Measurements from ENCODE around the gene CHST8. TPM values are rescaled to one million over a fixed set of nuclear protein-coding genes. Genes with fewer than 3 reads are reported as not detected.

The CHST8 gene
- total and polyA plus RNA-seq, 4 donors = 0.36 to 1.4 (median 0.96) TPM; not detected in 1

DNA sequence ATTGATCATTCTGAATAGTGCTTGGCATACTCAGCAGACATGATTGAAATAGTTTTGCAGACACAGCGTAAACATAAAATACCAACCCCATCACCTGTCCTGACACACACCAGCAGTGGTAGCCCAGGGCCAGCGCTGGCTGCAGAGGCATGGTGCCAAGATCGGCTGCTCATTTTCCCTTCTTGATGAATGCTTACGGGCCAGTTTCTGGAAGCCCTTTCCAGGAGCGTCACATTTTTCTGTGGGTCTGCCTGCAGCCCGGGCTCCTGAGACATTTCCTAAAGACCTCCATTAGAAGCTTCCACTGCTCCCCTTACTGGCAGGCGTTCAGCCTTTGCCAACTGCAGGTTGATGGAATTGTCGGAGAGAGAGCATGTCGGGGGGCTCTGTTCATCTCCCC is 48.6 kb downstream of the CHST8 start:
- Histone ChIP-seq H3K27me3 (ENCODE audit: control insufficient read depth in 1 of 2, insufficient read depth in 2 of 2, low read length in 1 of 2) (no peaks in the 10 kb centered on the region), H3K27ac (ENCODE audit: low read depth in 1 of 2, low read length in 2 of 2) (no peak overlapping the region), H3K9me3 (ENCODE audit: control insufficient read depth, low read length) (peaks cover 2% of the 10 kb centered on the region), H3K36me3 (ENCODE audit: control insufficient read depth in 1 of 2, insufficient read depth in 2 of 2, low read length in 1 of 2) (no peaks in the 10 kb centered on the region), H3K4me3 (ENCODE audit: low read length in 2 of 2) (no peak overlapping the region), H3K4me1 (ENCODE audit: control insufficient read depth in 1 of 2, insufficient read depth in 2 of 2, low read length in 2 of 2) (no peaks in the 10 kb centered on the region)
- intact Hi-C loops (cut with DNase I) = no loop called here
- DNase-seq = peak in 1 of 2 donors; percentile 51
- 68 to 70% methylated on average over 9 of the region's 9 CpGs for WGBS, 2 donors
- ATAC-seq (ENCODE audit: low FRiP score) = no peak

DNA sequence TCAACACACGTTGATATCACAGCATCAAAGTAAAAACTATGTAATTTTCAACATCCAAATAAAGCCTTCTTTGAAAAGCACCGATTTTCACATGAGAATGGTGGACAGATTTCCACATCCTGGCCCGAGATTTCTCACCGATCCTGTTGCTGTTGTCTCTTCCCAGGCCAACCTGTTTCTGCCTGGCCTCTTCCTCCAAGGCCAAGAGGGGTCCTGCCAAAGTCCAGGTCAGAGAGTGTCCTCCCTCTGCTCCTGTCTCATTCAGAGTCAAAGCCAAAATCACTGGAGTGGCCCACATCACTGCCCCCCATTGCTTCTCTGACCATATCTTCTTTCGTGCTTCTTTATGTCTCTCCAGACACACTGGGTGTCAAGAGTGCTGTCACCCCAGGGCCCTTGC is 49.5 kb downstream of the CHST8 start:
- Histone ChIP-seq H3K4me1 (ENCODE audit: control insufficient read depth in 1 of 2, insufficient read depth in 2 of 2, low read length in 2 of 2) (no peaks in the 10 kb centered on the region), H3K9me3 (ENCODE audit: control insufficient read depth, low read length) (peaks cover 2% of the 10 kb centered on the region), H3K4me3 (ENCODE audit: low read length in 2 of 2) (no peak overlapping the region), H3K36me3 (ENCODE audit: control insufficient read depth in 1 of 2, insufficient read depth in 2 of 2, low read length in 1 of 2) (no peaks in the 10 kb centered on the region), H3K27me3 (ENCODE audit: control insufficient read depth in 1 of 2, insufficient read depth in 2 of 2, low read length in 1 of 2) (no peaks in the 10 kb centered on the region), H3K27ac (ENCODE audit: low read depth in 1 of 2, low read length in 2 of 2) (no peak overlapping the region)
- ATAC-seq (ENCODE audit: low FRiP score) (no peak), DNase-seq (peak in 1 of 2 donors; percentile 23)
- intact Hi-C loops (cut with DNase I) = no loop called here
- 80 to 81% methylated on average over 5 of the region's 5 CpGs for WGBS, 2 donors

DNA sequence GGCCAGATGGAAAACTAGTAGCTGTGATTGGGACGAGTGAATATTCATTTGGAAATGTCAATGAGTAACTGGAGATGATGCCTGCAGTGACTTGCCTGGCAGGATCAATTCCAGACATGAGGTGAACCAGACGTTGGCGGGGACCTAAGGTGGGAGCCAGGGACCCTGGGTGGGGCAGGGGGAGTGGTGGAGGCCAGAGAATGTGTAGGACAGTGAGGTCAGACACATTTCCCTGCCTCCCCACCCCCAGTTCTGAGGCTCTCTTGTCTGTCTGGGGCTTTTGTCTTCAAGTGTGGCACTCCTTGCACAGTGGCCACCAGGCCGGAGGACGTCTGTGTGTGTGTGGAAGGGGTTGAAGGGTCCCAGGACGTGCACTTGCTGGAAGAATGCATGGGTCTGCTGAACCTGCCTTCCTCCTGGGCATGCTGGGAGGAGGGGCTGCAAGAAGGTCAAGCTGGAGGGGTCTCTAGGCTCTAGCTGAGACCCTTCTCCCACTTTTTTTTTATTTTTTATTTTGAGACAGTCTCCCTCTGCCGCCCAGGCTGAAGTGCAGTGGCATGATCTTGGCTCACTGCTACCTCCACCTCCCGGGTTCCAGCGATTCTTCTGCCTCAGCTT is 51.6 kb downstream of the CHST8 start:
- intact Hi-C loops (cut with DNase I) = no loop called here
- DNase-seq (peak in 1 of 2 donors; percentile 45), ATAC-seq (ENCODE audit: low FRiP score) (no peak)
- 70 to 71% methylated on average over 9 of the region's 9 CpGs for WGBS, 2 donors
- Histone ChIP-seq H3K4me3 (ENCODE audit: low read length in 2 of 2) (no peak overlapping the region), H3K36me3 (ENCODE audit: control insufficient read depth in 1 of 2, insufficient read depth in 2 of 2, low read length in 1 of 2) (no peaks in the 10 kb centered on the region), H3K27ac (ENCODE audit: low read depth in 1 of 2, low read length in 2 of 2) (no peak overlapping the region), H3K27me3 (ENCODE audit: control insufficient read depth in 1 of 2, insufficient read depth in 2 of 2, low read length in 1 of 2) (no peaks in the 10 kb centered on the region), H3K9me3 (ENCODE audit: control insufficient read depth, low read length) (no peaks in the 10 kb centered on the region), H3K4me1 (ENCODE audit: control insufficient read depth in 1 of 2, insufficient read depth in 2 of 2, low read length in 2 of 2) (no peaks in the 10 kb centered on the region)

DNA sequence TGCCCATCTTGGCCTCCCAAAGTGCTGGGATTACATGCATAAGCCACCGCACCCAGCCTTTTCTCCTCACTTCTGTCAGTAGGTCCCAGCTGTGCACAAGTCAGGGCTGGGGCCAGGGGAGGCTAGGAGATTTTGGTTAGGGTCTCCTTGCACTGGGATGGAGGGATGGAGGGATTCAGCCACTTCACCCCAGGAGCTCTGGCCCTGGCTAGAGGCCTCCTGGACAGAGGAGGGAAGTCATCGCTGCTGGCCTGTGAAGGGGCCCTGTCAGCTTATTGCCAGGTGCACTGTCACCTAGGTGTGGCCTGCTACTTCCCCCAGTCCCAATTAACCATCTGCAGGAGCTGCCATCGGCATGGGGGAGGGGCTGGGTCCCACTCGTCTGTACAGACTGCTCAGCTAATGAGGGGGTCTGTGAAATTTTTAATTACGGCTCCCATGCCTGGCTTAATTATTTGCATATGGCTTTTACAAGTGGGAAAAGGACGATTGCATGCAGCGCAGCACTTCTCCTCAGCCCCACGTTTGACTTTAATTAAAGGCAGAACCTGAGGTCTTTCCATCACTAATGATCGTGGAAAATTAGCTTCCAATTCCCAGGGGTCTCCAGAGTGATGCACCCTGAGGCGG is 52.4 kb downstream of the CHST8 start:
- Histone ChIP-seq H3K27me3 (ENCODE audit: control insufficient read depth in 1 of 2, insufficient read depth in 2 of 2, low read length in 1 of 2) (no peaks in the 10 kb centered on the region), H3K9me3 (ENCODE audit: control insufficient read depth, low read length) (no peaks in the 10 kb centered on the region), H3K4me1 (ENCODE audit: control insufficient read depth in 1 of 2, insufficient read depth in 2 of 2, low read length in 2 of 2) (no peaks in the 10 kb centered on the region), H3K27ac (ENCODE audit: low read depth in 1 of 2, low read length in 2 of 2) (no peak overlapping the region), H3K4me3 (ENCODE audit: low read length in 2 of 2) (no peak overlapping the region), H3K36me3 (ENCODE audit: control insufficient read depth in 1 of 2, insufficient read depth in 2 of 2, low read length in 1 of 2) (no peaks in the 10 kb centered on the region)
- ATAC-seq (ENCODE audit: low FRiP score) = no peak
- WGBS, 2 donors = 49 to 55% methylated on average over 10 of the region's 10 CpGs
- peak in 1 of 2 donors; percentile 46 for DNase-seq
- intact Hi-C loops (cut with DNase I) = no loop called here

DNA sequence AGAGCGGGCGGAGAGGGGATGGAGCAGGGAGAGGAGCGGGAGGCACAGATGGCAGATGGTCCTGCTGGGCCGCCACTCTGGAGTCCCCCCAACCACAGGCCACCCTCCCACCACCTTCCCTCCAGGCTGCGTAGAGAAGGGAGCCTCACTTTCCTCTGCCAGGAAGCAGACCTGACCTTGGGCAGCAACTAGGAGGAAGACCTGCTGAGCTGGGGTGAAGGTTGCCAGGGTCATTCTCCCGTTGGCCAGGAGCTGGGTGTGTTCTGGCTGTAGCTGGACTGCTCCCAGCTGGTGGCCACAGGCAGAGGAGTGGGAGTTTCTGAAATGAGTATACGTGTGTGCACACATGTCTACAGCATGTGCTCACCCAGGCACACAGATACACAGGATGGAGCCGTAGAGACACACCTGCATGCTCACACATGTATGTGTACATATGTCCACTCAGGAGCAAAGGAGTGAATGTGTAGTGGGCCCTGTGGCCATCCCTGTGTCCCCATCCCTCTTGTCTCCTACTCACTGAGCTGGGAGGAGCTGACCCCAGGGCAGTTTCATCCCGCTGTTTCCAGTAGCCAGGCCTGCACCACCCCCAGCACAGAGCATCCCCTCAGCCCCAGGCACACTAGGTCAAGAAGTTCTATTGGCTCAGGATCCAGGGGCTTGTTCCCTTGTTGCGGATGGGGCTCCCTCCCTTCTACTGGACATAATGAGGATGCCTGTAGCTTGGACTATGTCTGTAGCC is 53.0 kb downstream of the CHST8 start:
- intact Hi-C loops (cut with DNase I) = no loop called here
- Histone ChIP-seq H3K4me3 (ENCODE audit: low read length in 2 of 2) (no peak overlapping the region), H3K27ac (ENCODE audit: low read depth in 1 of 2, low read length in 2 of 2) (no peak overlapping the region), H3K4me1 (ENCODE audit: control insufficient read depth in 1 of 2, insufficient read depth in 2 of 2, low read length in 2 of 2) (no peaks in the 10 kb centered on the region), H3K9me3 (ENCODE audit: control insufficient read depth, low read length) (no peaks in the 10 kb centered on the region), H3K36me3 (ENCODE audit: control insufficient read depth in 1 of 2, insufficient read depth in 2 of 2, low read length in 1 of 2) (no peaks in the 10 kb centered on the region), H3K27me3 (ENCODE audit: control insufficient read depth in 1 of 2, insufficient read depth in 2 of 2, low read length in 1 of 2) (no peaks in the 10 kb centered on the region)
- ATAC-seq (ENCODE audit: low FRiP score) = no peak
- 50 to 55% methylated on average over 10 of the region's 10 CpGs for WGBS, 2 donors
- DNase-seq = peak in 1 of 2 donors; percentile 49

DNA sequence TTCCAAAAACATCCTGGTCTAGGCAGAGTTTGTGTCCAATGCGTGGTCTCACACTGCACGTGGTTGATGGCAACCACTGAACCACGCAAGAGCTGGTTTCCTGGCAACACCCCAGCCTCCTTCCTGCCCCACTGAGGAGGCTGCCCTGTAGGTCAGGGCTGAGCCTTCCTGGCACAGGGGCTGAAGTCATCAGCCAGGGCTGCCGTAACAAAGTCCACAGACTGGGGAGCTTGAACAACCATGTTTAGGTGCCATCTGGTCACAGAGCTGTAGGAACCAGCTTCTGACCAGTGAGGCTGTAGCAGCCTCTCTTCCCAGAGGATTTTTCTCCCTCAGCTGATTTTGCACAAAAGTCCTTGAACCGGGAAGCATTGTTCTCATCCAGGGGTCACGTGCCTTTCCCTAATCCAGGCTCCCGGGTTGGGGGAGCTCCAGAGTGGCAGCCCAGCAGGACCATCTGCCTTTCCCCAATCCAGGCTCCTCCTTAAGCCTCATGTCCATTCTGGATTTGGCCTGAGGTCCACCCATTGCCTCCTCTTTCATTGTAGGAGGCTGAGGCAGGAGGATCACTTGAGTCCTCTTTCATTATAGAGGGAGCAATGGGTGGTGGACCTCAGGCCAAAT is 53.9 kb downstream of the CHST8 start:
- DNase-seq (peak in 1 of 2 donors; percentile 36), ATAC-seq (ENCODE audit: low FRiP score) (no peak)
- intact Hi-C loops (cut with DNase I) = no loop called here
- Histone ChIP-seq H3K4me3 (ENCODE audit: low read length in 2 of 2) (no peak overlapping the region), H3K27ac (ENCODE audit: low read depth in 1 of 2, low read length in 2 of 2) (no peak overlapping the region), H3K9me3 (ENCODE audit: control insufficient read depth, low read length) (no peaks in the 10 kb centered on the region), H3K36me3 (ENCODE audit: control insufficient read depth in 1 of 2, insufficient read depth in 2 of 2, low read length in 1 of 2) (no peaks in the 10 kb centered on the region), H3K27me3 (ENCODE audit: control insufficient read depth in 1 of 2, insufficient read depth in 2 of 2, low read length in 1 of 2) (no peaks in the 10 kb centered on the region), H3K4me1 (ENCODE audit: control insufficient read depth in 1 of 2, insufficient read depth in 2 of 2, low read length in 2 of 2) (no peaks in the 10 kb centered on the region)
- 60 to 68% methylated on average over 7 of the region's 7 CpGs for WGBS, 2 donors

DNA sequence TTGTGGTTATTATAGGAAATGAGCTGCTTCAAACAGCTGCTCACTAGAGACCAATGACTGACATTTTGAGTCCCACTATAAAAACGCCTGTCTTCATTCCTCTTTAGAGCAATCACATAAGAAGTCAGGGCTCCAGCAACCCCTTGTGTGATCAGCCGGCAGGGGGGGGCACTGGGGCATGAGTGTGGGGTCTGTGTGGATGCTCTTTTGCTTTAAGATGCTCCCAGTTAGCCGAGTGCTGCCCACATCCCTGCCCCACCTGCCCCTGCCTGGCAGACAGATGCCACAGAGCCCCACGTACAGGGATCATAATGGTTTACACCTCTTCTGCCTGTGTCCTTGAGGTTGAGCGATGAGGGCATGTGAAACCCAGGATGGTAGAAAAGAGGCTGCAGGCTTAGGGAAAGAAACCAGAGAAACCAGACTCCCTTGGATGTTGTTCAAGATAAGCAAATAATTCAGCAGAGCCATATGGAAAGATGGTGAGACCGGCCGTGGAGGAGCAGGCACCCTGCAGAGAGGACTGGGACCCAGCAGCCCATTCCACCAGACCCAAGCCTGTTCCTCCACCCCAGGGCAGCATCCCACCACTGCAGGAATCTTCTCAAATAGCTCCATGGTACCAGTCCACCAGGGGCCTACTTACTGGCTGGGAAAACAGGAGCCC is 55.4 kb downstream of the CHST8 start:
- H3K9me3 ChIP-seq (ENCODE audit: control insufficient read depth, low read length) = no peaks in the 10 kb centered on the region
- WGBS, 2 donors = 47 to 50% methylated on average over 7 of the region's 7 CpGs
- no peak for ATAC-seq (ENCODE audit: low FRiP score)
- no peak overlapping the region for H3K27ac ChIP-seq (ENCODE audit: low read depth in 1 of 2, low read length in 2 of 2)
- DNase-seq = peak in 1 of 2 donors; percentile 54
- no peak overlapping the region for H3K4me3 ChIP-seq (ENCODE audit: low read length in 2 of 2)
- H3K27me3 ChIP-seq (ENCODE audit: control insufficient read depth in 1 of 2, insufficient read depth in 2 of 2, low read length in 1 of 2) = no peaks in the 10 kb centered on the region
- H3K4me1 ChIP-seq (ENCODE audit: control insufficient read depth in 1 of 2, insufficient read depth in 2 of 2, low read length in 2 of 2) = no peaks in the 10 kb centered on the region
- H3K36me3 ChIP-seq (ENCODE audit: control insufficient read depth in 1 of 2, insufficient read depth in 2 of 2, low read length in 1 of 2) = no peaks in the 10 kb centered on the region
- intact Hi-C loops (cut with DNase I) = no loop called here

DNA sequence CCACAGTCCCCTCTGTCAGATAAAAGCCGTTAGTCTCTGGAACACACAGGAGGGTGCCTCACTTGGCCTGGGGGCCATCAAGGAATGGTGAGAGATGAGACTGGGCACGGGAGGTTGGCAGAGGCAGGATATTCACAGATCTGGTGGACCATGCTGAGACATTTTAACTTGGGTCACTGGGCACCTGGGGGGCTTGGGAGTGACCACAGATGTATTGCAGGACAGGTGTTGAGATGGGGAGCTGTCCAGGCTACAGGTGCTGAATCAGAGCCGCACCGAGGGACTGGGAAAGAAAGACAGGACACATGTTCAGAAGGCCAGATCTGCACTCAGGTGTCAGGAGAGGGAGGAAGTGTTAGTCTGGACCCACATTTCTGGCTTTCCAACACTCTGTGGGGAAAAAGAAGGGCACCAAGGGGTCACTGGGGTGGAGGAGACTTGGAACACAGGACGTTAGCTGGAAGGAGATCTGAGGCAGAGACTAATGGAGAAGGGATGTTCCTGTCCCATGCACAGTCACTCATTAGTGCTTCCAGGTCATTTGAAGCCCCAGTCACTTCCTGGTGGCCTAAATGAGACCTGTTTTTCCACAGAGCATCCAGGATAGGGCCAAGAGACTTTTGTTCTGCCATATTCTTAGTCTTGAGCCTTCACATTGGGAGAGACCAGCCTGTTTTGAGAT is 56.1 kb downstream of the CHST8 start:
- ATAC-seq (ENCODE audit: low FRiP score) (no peak), DNase-seq (peak in 1 of 2 donors; percentile 41)
- Histone ChIP-seq H3K27me3 (ENCODE audit: control insufficient read depth in 1 of 2, insufficient read depth in 2 of 2, low read length in 1 of 2) (no peaks in the 10 kb centered on the region), H3K4me3 (ENCODE audit: low read length in 2 of 2) (no peak overlapping the region), H3K9me3 (ENCODE audit: control insufficient read depth, low read length) (no peaks in the 10 kb centered on the region), H3K4me1 (ENCODE audit: control insufficient read depth in 1 of 2, insufficient read depth in 2 of 2, low read length in 2 of 2) (no peaks in the 10 kb centered on the region), H3K27ac (ENCODE audit: low read depth in 1 of 2, low read length in 2 of 2) (no peak overlapping the region), H3K36me3 (ENCODE audit: control insufficient read depth in 1 of 2, insufficient read depth in 2 of 2, low read length in 1 of 2) (no peaks in the 10 kb centered on the region)
- intact Hi-C loops (cut with DNase I) = no loop called here
- WGBS, 2 donors = 48 to 62% methylated on average over 5 of the region's 5 CpGs
